ENCODE data around the gene PARP1.

Gene PARP1

DNA sequence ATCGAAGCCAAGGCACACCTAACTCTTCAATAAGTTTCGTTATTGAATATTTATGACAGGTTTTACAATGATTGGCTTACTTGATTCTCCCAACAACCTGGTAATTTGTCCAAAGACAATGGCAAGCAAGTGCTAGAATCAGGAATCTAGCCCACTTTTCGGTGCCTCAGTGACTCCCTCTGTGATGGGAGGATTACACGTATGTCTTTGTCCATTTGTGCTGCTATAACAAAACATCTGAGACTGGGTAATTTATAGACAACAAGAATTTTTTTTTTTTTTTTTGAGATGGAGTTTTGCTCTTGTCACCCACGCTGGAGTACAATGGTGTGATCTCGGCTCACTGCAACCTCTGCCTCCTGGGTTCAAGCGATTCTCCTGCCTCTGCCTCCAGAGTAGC lies 96.5 kb downstream of the PARP1 start:
- no peaks in the 10 kb centered on the region for H3K9me3 ChIP-seq
- peaks cover 15 to 18% of the 10 kb centered on the region in 2 experiments for H3K4me1 ChIP-seq (ENCODE audit: control insufficient read depth in 1 of 2, insufficient read depth in 1 of 2, low read depth in 1 of 2, low read length in 1 of 2)
- no peak for TF ChIP-seq CTCF (IDR thresholded peaks at IDR 0.05)
- no peak overlapping the region for H3K4me3 ChIP-seq (ENCODE audit: low read depth in 1 of 2, low read length in 1 of 2)
- peaks cover 42% of the 10 kb centered on the region for H3K27me3 ChIP-seq
- H3K36me3 ChIP-seq: no peaks in the 10 kb centered on the region
- no peak overlapping the region for H3K27ac ChIP-seq

Measured in neutrophil (primary cell).